ENCODE measurements around the gene PCLAF.
"Not testable (repeated sequence)": the region's sequence is repeated elsewhere in the genome, so short reads cannot be mapped to it uniquely, and the experiment has no call there.

PCLAF gene

GRCh38 chr15:64381000-64381751, at the start of gene PCLAF:
Gene PCLAF (minus strand): TSS chr15:64381441. CDS start chr15:64381371, 70 bp downstream.
- DNase-seq (ENCODE audit: low read depth): peak; percentile 74

GRCh38 chr15:64430000-64430735, 48.9 kb upstream of the PCLAF start:
- peak; percentile 79 for DNase-seq (ENCODE audit: low read depth)

DNA sequence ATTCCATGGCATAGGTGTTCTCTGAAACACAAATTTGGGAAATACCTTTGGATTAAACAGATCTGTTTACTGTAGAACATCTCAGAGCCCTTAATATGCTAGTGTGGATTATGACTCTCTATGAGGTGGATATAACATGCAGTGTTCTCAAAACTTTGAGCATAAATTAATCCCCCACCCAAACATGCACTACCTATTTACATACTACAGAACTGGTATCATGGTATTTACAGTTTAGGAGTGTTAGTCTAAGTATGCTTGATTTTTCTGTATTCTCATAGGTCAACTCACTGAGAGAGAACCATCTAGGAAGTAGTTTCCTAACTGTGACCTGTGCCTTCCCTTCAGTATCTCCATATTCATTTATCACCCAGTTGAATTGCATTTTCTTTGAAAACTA, 48.2 kb upstream of the PCLAF start:
- no peak for DNase-seq (ENCODE audit: low read depth)

DNA sequence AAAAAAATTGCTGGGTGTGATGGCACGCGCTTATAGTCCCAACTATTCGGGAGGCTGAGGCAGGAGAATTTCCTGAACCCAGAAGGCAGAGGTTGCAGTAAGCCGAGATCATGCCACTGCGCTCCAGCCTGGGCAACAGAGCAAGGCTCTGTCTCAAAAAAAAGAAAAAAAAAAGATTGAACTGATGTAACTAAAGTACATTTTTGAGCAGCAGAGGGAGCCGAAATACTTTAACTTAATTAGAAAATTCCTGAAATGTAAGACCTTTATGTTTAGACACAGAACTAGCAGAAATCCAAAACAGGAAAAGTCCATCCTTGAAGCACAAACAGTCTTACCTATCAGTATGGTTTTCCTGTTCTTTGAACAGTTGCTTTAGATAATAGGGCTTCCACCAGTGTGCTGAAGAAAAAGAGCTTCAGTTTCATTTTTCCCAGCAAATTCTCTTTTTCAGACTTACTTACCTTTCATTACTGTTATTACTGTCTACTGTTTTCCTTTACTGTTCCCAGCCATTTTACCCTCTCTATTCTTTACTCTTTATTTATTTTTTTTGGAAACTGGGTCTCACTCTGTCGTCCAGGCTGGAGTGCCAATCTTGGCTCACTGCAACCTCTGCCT, 45.7 kb upstream of the PCLAF start:
- DNase-seq (ENCODE audit: low read depth): no peak

DNA sequence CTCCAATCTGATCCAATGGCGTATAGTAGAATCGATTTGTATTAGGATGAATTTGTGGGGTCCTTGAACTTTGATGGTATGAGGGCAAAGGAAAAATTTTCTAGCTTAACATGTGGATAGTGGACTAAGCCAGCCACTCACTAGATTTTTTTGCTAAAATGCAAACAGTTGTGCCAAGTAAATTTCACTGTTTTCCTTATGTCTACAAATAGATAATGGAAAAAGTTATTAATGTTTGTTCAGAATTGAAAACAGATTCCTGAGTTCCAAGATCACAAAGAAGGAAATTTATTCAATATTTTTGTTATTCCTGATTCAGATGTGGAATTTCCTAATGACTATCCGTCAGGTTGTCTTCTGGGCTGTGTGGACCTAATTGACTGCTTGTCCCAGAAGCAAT, 44.0 kb upstream of the PCLAF start:
- no peak for DNase-seq (ENCODE audit: low read depth)

DNA sequence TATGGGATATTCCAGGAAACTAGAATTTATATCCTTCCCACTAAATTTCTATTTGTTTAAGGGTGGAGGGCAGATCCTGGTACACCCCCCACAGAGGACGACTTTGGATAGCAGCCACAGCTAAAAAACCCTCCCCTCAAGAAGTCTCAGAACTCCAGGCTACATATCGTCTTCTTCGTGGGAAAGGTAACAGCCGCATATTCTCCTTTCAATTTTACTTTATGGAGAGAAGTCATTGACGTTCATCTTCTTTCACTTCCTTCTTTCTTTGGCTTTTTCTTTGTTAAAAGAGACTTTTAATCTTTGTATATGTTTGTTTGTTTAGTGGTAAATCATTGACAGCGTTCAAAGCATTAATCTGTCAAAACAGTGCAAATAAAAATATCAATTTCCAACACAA, 42.7 kb upstream of the PCLAF start:
- no peak for DNase-seq (ENCODE audit: low read depth)

- no peak for DNase-seq (ENCODE audit: low read depth)
These were observed 41.5 kb upstream of the PCLAF start for GRCh38 chr15:64422697-64423096.

GRCh38 chr15:64412216-64412615, 31.0 kb upstream of the PCLAF start:
- no peak for DNase-seq (ENCODE audit: low read depth)

- no peak for DNase-seq (ENCODE audit: low read depth)
These were observed 19.3 kb upstream of the PCLAF start for GRCh38 chr15:64400583-64400982.

DNA sequence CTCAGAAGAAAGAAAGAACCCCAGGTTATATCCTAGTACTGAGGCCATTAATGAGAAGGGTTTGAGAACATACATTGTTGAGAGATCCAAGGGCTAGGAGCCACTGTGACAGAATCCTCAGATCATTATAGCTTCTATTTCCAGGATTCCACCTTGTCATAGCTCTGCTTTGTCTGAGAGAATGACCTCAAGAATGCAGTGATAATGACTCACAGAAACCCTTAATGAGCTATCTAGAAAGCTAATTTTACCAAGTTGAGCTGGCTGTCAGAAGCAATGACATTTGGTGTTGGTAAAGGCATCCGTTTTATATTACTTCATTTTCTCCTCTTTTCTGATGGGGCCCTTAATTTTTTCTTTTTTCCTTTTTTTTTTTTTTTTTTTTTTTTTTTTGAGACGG, 17.3 kb upstream of the PCLAF start:
- no peak for DNase-seq (ENCODE audit: low read depth)

- no peak for DNase-seq (ENCODE audit: low read depth)
These were observed 15.5 kb upstream of the PCLAF start for GRCh38 chr15:64396789-64397188.

DNA sequence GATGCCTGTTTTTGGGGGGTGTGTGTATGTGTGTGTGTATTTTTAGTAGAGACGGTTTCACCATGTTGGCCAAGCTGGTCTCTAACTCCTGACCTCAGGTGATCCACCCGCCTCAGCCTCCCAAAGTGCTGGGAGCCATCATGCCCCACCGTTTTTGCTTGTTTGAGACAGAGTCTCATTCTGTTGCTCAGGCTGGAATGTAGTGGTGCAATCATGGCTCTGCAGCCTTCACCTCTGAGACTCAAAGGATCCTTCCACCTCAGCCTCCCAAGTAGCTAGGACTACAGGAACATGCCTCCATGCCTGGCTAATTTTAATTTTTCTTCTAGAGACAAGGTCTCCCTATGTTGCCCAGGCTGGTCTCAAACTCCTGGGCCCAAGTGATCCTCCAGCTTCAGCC, 11.2 kb upstream of the PCLAF start:
- not testable (repeated sequence) for DNase-seq (ENCODE audit: low read depth)

DNA sequence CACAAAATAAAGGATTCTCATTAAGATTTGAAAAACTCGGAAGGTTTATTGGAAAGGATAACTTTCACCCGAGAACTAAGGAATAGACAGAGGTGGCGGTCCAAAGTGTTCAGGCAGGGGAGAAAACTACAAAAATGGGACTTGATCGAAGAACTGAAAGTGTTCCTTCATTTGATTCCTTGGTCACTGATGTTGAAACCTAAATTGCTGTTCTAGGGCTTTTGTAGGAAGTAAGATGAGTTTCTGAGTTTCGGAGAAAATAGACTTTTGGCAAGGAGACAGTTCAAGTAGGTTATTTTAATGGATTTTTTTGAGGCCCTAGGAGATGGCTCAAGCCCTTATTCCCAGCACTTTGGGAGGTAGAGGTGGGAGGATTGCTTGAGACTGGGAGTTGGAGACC, 7.8 kb upstream of the PCLAF start:
- no peak for DNase-seq (ENCODE audit: low read depth)

GRCh38 chr15:64387562-64388168, 6.4 kb upstream of the PCLAF start, which contains the start of gene TRIP4:
Gene TRIP4 (plus strand): TSS chr15:64387836. CDS start chr15:64387864, 28 bp downstream.
- peak; percentile 87 for DNase-seq (ENCODE audit: low read depth)

DNA sequence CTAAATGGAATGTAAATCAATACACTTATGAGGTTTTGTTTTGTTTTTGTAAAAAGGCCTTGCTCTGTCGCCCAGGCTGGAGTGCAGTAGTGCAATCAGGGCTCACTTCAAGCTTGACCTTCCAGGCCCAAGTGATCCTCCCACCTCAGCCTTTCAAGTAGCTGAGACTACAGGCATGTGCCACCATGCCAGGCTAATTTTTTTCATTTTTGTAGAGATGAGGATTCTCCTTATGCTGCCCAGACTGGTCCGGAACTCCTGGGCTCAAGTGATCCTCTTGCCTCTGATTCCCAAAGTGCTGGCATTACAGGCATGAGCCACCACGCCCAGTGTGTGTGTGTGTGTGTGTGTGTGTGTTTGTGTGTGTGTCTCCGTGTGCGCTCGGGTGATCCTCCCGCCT, 5.0 kb upstream of the PCLAF start:
- DNase-seq (ENCODE audit: low read depth): no peak

GRCh38 chr15:64383760-64384159, 2.5 kb upstream of the PCLAF start:
- no peak for DNase-seq (ENCODE audit: low read depth)

- DNase-seq (ENCODE audit: low read depth): not testable (repeated sequence)
These were observed 941 bp downstream of the PCLAF start for GRCh38 chr15:64380130-64380870.

DNA sequence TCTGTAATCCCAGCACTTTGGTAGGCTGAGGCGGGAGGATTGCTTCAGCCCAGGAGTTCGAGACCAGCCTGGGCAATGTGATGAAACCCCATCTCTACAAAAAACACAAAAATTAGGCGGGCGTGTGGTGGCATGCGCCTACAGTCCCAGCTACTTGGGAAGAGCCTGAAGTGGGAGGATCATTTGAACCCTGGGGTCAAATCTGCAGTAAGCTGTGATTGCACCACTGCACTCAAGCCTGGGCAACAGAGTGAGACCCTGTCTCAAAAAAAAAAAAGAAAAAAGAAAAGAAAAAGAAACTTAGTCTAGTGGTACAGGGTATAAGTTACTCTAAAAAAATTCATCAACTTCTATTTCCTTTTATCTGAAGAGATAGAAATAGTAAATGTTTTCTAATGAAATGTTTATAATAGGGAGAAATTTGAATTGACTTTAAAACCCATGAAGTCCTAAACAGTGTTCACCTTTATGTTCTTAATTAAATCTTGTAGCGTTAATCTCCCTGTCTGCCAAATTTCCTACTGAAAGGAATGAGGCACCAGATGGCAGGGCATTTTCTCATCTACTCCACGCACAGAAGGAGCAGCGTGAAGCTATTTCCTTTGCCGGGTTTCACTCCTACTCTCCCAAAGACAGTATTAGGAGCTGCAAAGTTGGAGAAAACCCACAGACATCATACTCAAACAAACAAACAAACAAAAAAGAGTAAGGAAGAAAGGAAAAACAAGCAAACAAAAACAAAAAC, 1.9 kb downstream of the PCLAF start:
- no peak for DNase-seq (ENCODE audit: low read depth)

DNA sequence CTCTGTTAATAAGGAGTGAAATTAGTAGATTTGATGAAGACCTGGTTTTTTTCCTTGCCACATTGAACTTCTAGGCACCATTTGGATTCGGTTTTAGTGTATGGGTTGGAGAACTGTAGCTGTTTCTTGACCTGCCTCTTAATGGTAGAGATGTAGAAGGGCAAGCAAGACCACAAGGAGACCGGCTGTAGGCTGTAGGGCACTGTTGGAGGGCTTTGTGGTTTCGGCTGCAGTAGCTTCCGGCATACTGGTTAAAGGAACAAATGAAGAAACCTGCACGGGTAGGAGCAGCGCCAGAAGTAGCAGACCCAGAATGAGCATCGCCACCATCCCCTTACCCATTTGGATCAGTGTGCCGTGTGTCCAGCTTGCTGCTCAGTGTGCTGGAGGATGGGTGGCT, 7.9 kb downstream of the PCLAF start:
- no peak for DNase-seq (ENCODE audit: low read depth)

- DNase-seq (ENCODE audit: low read depth): not testable (repeated sequence)
These were observed 9.9 kb downstream of the PCLAF start for GRCh38 chr15:64371383-64371782.

GRCh38 chr15:64369078-64369607, 12.1 kb downstream of the PCLAF start:
- DNase-seq (ENCODE audit: low read depth): no peak

Data from non-pigmented ciliary epithelial cell (primary cell).